Measurements from ENCODE around the gene TRAPPC8. TPM values are rescaled to one million over a fixed set of nuclear protein-coding genes. Genes with fewer than 3 reads are reported as not detected.

The TRAPPC8 gene
- total RNA-seq, 4 donors from 2014 or later = 35.0 to 49.4 (median 42.5) TPM

GRCh38 chr18:31795747-31796146 is 147.2 kb downstream of the TRAPPC8 start:
- no peaks in the 10 kb centered on the region for H3K9me3 ChIP-seq
- H3K27me3 ChIP-seq = no peaks in the 10 kb centered on the region
- WGBS = 87% methylated on average over 2 of the region's 2 CpGs
- TF ChIP-seq, protein P1, sequence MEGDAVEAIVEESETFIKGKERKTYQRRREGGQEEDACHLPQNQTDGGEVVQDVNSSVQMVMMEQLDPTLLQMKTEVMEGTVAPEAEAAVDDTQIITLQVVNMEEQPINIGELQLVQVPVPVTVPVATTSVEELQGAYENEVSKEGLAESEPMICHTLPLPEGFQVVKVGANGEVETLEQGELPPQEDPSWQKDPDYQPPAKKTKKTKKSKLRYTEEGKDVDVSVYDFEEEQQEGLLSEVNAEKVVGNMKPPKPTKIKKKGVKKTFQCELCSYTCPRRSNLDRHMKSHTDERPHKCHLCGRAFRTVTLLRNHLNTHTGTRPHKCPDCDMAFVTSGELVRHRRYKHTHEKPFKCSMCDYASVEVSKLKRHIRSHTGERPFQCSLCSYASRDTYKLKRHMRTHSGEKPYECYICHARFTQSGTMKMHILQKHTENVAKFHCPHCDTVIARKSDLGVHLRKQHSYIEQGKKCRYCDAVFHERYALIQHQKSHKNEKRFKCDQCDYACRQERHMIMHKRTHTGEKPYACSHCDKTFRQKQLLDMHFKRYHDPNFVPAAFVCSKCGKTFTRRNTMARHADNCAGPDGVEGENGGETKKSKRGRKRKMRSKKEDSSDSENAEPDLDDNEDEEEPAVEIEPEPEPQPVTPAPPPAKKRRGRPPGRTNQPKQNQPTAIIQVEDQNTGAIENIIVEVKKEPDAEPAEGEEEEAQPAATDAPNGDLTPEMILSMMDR (IDR thresholded peaks at IDR 0.05) = no peak
- TF ChIP-seq EP300 (IDR thresholded peaks at IDR 0.05) (no peak), POLR2A (IDR thresholded peaks at IDR 0.05; ENCODE audit: low read depth) (no peak), POLR2AphosphoS5 (IDR thresholded peaks at IDR 0.05) (no peak)
- intact Hi-C loops (cut with DNase I) = no loop called here
- no peaks in the 10 kb centered on the region for H3K4me1 ChIP-seq
- H3K27ac ChIP-seq (replicated peaks in 1 of 4) = no peak overlapping the region
- no peaks in the 10 kb centered on the region for H3K36me3 ChIP-seq
- DNase-seq (ENCODE audit: extremely low spot score) = no peak
- no peak overlapping the region for H3K4me3 ChIP-seq

DNA sequence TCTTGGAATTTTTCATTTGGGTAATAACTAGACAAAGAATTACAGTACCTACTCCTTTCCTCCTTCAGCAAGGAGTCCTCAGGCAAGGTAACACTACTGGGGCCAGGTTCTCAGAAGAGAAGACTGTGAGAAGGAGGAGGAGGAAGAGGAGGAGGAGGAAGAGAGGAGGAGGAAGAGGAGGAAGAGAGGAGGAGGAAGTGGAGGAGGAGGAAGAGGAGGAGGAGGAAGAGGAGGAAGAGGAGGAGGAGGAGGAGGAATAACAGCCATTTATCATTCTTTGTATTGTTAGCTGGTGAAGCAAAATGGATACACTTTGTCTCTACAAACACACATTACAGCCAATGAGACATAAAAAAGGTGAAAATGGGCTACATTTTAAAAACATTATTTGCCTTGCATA is 149.4 kb downstream of the TRAPPC8 start:
- Histone ChIP-seq H3K27ac (replicated peaks in 1 of 4) (no peak overlapping the region), H3K36me3 (no peaks in the 10 kb centered on the region), H3K9me3 (no peaks in the 10 kb centered on the region), H3K4me3 (no peak overlapping the region), H3K27me3 (no peaks in the 10 kb centered on the region), H3K4me1 (no peaks in the 10 kb centered on the region)
- intact Hi-C loops (cut with DNase I) = no loop called here
- TF ChIP-seq POLR2AphosphoS5 (IDR thresholded peaks at IDR 0.05) (no peak), EP300 (IDR thresholded peaks at IDR 0.05) (no peak), POLR2A (IDR thresholded peaks at IDR 0.05; ENCODE audit: low read depth) (no peak)
- TF ChIP-seq, protein P1 (IDR thresholded peaks at IDR 0.05) = no peak
- DNase-seq (ENCODE audit: extremely low spot score) = no peak

- no peaks in the 10 kb centered on the region for H3K36me3 ChIP-seq
- 97% methylated on average over 2 of the region's 2 CpGs for WGBS
- no peak overlapping the region for H3K4me3 ChIP-seq
- TF ChIP-seq, protein P1 (IDR thresholded peaks at IDR 0.05) = no peak
- no peak for TF ChIP-seq POLR2A (IDR thresholded peaks at IDR 0.05; ENCODE audit: low read depth)
- H3K9me3 ChIP-seq = no peaks in the 10 kb centered on the region
- H3K4me1 ChIP-seq = no peaks in the 10 kb centered on the region
- intact Hi-C loops (cut with DNase I) = no loop called here
- no peak for DNase-seq (ENCODE audit: extremely low spot score)
- no peaks in the 10 kb centered on the region for H3K27me3 ChIP-seq
- no peak overlapping the region for H3K27ac ChIP-seq (replicated peaks in 1 of 4)
Measured at GRCh38 chr18:31792580-31792911, 150.4 kb downstream of the TRAPPC8 start.

GRCh38 chr18:31791817-31792579 is 150.9 kb downstream of the TRAPPC8 start:
- H3K27me3 ChIP-seq = no peaks in the 10 kb centered on the region
- no peak overlapping the region for H3K27ac ChIP-seq (replicated peaks in 1 of 4)
- DNase-seq (ENCODE audit: extremely low spot score) = no peak
- no peaks in the 10 kb centered on the region for H3K9me3 ChIP-seq
- TF ChIP-seq EP300 (IDR thresholded peaks at IDR 0.05) (no peak), POLR2A (IDR thresholded peaks at IDR 0.05; ENCODE audit: low read depth) (no peak), POLR2AphosphoS5 (IDR thresholded peaks at IDR 0.05) (no peak)
- TF ChIP-seq, protein P1 (IDR thresholded peaks at IDR 0.05) = no peak
- 82% methylated on average over 5 of the region's 6 CpGs for WGBS
- no peak overlapping the region for H3K4me3 ChIP-seq
- intact Hi-C loops (cut with DNase I) = no loop called here
- no peaks in the 10 kb centered on the region for H3K4me1 ChIP-seq
- H3K36me3 ChIP-seq = no peaks in the 10 kb centered on the region

GRCh38 chr18:31789409-31789808 is 153.5 kb downstream of the TRAPPC8 start:
- no peaks in the 10 kb centered on the region for H3K9me3 ChIP-seq
- no peak overlapping the region for H3K4me3 ChIP-seq
- TF ChIP-seq EP300 (IDR thresholded peaks at IDR 0.05) = no peak
- TF ChIP-seq POLR2AphosphoS5 (IDR thresholded peaks at IDR 0.05) = no peak
- H3K27me3 ChIP-seq = no peaks in the 10 kb centered on the region
- no peak overlapping the region for H3K27ac ChIP-seq (replicated peaks in 1 of 4)
- intact Hi-C loops (cut with DNase I) = no loop called here
- no peak for DNase-seq (ENCODE audit: extremely low spot score)
- H3K36me3 ChIP-seq = no peaks in the 10 kb centered on the region
- H3K4me1 ChIP-seq = no peaks in the 10 kb centered on the region
- WGBS = 71% methylated on average over 10 of the region's 10 CpGs

All from esophagus muscularis mucosa (tissue), 4 donors.